Esophagus muscularis mucosa (tissue), 4 donors: ENCODE data around the gene RNF145.

Experiments used
- EP300 ChIP-seq: sonication (generic); formaldehyde crosslinking; IDR thresholded peaks from one replicate; pipeline ENCODE4 v1.6.1; 2017; ENCODE audit warnings: antibody characterized with exemption
- POLR2A ChIP-seq: fragments of 450-650 bp; IDR thresholded peaks from one replicate; pipeline ENCODE4 v1.6.1; 2017; ENCODE audit warnings: antibody characterized with exemption, moderate library complexity, mild to moderate bottlenecking, low read depth
- POLR2AphosphoS5 ChIP-seq, 2 donors: sonication (generic); formaldehyde crosslinking; IDR thresholded peaks; one replicate each; pipeline ENCODE4 v1.6.1; 2017; ENCODE audit warnings: antibody characterized with exemption in 2 of 2
- TF ChIP-seq, protein P1 (sequence below), 3 experiments: fragments of 200-600 bp in 2 of 3; fragments of 450-650 bp in 1 of 3; sonication (generic) in 2 of 3; IDR thresholded peaks; one replicate each; pipeline ENCODE4 v1.5.1; 2017 to 2019; ENCODE audit warnings: antibody characterized with exemption in 3 of 3, mild to moderate bottlenecking in 2 of 3, moderate library complexity in 1 of 3

DNA sequence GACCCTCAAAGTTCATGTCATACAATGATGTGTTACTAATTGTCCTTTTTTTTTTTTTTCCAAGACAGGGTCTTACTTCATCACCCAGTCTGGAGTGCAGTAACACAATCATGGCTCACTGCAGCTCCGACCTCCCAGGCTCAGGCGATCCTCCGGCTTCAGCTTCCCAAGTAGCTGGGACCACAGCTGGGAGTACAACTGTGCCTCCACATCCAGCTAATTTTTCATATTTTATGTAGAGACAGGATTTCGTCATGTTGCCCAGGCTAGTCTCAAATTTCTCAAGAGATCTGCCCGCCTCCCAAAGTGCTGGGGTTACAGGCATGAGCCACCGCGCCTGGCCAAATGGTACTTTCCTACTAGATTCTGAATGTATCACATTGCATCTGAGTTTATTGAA, 60.3 kb downstream of the RNF145 start:
- TF ChIP-seq, protein P1, sequence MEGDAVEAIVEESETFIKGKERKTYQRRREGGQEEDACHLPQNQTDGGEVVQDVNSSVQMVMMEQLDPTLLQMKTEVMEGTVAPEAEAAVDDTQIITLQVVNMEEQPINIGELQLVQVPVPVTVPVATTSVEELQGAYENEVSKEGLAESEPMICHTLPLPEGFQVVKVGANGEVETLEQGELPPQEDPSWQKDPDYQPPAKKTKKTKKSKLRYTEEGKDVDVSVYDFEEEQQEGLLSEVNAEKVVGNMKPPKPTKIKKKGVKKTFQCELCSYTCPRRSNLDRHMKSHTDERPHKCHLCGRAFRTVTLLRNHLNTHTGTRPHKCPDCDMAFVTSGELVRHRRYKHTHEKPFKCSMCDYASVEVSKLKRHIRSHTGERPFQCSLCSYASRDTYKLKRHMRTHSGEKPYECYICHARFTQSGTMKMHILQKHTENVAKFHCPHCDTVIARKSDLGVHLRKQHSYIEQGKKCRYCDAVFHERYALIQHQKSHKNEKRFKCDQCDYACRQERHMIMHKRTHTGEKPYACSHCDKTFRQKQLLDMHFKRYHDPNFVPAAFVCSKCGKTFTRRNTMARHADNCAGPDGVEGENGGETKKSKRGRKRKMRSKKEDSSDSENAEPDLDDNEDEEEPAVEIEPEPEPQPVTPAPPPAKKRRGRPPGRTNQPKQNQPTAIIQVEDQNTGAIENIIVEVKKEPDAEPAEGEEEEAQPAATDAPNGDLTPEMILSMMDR (IDR thresholded peaks at IDR 0.05): no peak
- TF ChIP-seq POLR2A (no peak), POLR2AphosphoS5 (IDR thresholded peaks at IDR 0.05) (no peak), EP300 (no peak)
